DMS 273 (cell line): ENCODE results near the gene CLDN12.

Experiments
- DNase-seq: peaks from one replicate; lab custom pipeline; 2025; ENCODE audit not compliant: unreplicated experiment; lab: John Stamatoyannopoulos, UW

The CLDN12 gene

GRCh38 chr7:90403174-90404113 lies at the start of gene CLDN12:
Gene CLDN12 (plus strand): TSS chr7:90403461. CDS start chr7:90412677, 9,216 bp downstream.
- peak; percentile 97 for DNase-seq

- no peak for DNase-seq
These were observed 19.8 kb upstream of the CLDN12 start for GRCh38 chr7:90383422-90383821.

GRCh38 chr7:90383861-90384260 lies 19.4 kb upstream of the CLDN12 start:
- no peak for DNase-seq

GRCh38 chr7:90384433-90384832 lies 18.8 kb upstream of the CLDN12 start:
- DNase-seq = no peak

- no peak for DNase-seq
These were observed 15.6 kb upstream of the CLDN12 start for GRCh38 chr7:90387470-90388240.

GRCh38 chr7:90390926-90391325 lies 12.3 kb upstream of the CLDN12 start:
- no peak for DNase-seq

- DNase-seq = no peak
These were observed 11.8 kb upstream of the CLDN12 start for GRCh38 chr7:90391488-90391887.

GRCh38 chr7:90396420-90396819 lies 6.8 kb upstream of the CLDN12 start:
- peak; percentile 43 for DNase-seq

- peak; percentile 98 for DNase-seq
These were observed 1.3 kb upstream of the CLDN12 start for GRCh38 chr7:90401989-90402388.

- DNase-seq = peak; percentile 51
These were observed 482 bp upstream of the CLDN12 start for GRCh38 chr7:90402785-90403173.

GRCh38 chr7:90404777-90405176 lies 1.5 kb downstream of the CLDN12 start:
- no peak for DNase-seq

- DNase-seq = no peak
These were observed 4.2 kb downstream of the CLDN12 start for GRCh38 chr7:90407484-90407821.

GRCh38 chr7:90408142-90408541 lies 4.9 kb downstream of the CLDN12 start:
- DNase-seq = no peak

- no peak for DNase-seq
These were observed 6.4 kb downstream of the CLDN12 start for GRCh38 chr7:90409667-90410066.

- no peak for DNase-seq
These were observed 8.2 kb downstream of the CLDN12 start for GRCh38 chr7:90411510-90411909.

- peak; percentile 49 for DNase-seq
These were observed 9.4 kb downstream of the CLDN12 start for GRCh38 chr7:90412458-90413184.

GRCh38 chr7:90413185-90413528 lies 9.9 kb downstream of the CLDN12 start:
- no peak for DNase-seq

- no peak for DNase-seq
These were observed 18.4 kb downstream of the CLDN12 start for GRCh38 chr7:90421651-90422050.

GRCh38 chr7:90424720-90425119 lies 21.5 kb downstream of the CLDN12 start:
- DNase-seq = no peak

- DNase-seq = no peak
These were observed 22.1 kb downstream of the CLDN12 start for GRCh38 chr7:90425376-90425775.

- peak; percentile 35 for DNase-seq
These were observed 27.6 kb downstream of the CLDN12 start for GRCh38 chr7:90430614-90431460.
